Esophagus muscularis mucosa (tissue), 4 donors: ENCODE results near the gene TTLL1. TPM values are rescaled to one million over a fixed set of nuclear protein-coding genes. Genes with fewer than 3 reads are reported as not detected.

ENCODE experiments used
- DNase-seq: peaks from one replicate; pipeline ENCODE4 v3.0.0-alpha.2; 2017; ENCODE audit errors: extremely low spot score
- H3K27ac ChIP-seq, 4 donors: fragments of 200-600 bp; sonication (generic); replicated peaks in 1 of 4; 1 replicate in 3 of 4; 2 replicates in 1 of 4; pipeline ENCODE4 v1.5.1; 2016 to 2019; ENCODE audit warnings: mild to moderate bottlenecking in 1 of 4
- H3K27me3 ChIP-seq, 4 donors: fragments of 200-600 bp; sonication (generic); one replicate each; pipeline versions ENCODE4 v1.5.1 to v1.6.0; 2016 to 2019
- H3K36me3 ChIP-seq, 4 donors: fragments of 200-600 bp; sonication (generic); one replicate each; pipeline ENCODE4 v1.5.1; 2016 to 2019
- H3K4me1 ChIP-seq, 4 donors: fragments of 200-600 bp; sonication (generic); one replicate each; pipeline ENCODE4 v1.5.1; 2016 to 2019
- H3K4me3 ChIP-seq, 4 donors: fragments of 200-600 bp; sonication (generic); 1 replicate in 2 of 4; 2 replicates in 2 of 4; pipeline ENCODE4 v1.5.1; 2016 to 2019; ENCODE audit warnings: mild to moderate bottlenecking in 4 of 4, moderate library complexity in 1 of 4
- H3K9me3 ChIP-seq, 4 donors: fragments of 200-600 bp; sonication (generic); 1 replicate in 3 of 4; 2 replicates in 1 of 4; pipeline ENCODE4 v1.5.1; 2016 to 2019
- EP300 ChIP-seq: sonication (generic); formaldehyde crosslinking; IDR thresholded peaks from one replicate; pipeline ENCODE4 v1.6.1; 2017; ENCODE audit warnings: antibody characterized with exemption
- POLR2A ChIP-seq: fragments of 450-650 bp; IDR thresholded peaks from one replicate; pipeline ENCODE4 v1.6.1; 2017; ENCODE audit warnings: antibody characterized with exemption, moderate library complexity, mild to moderate bottlenecking, low read depth
- POLR2AphosphoS5 ChIP-seq, 2 donors: sonication (generic); formaldehyde crosslinking; IDR thresholded peaks; one replicate each; pipeline ENCODE4 v1.6.1; 2017; ENCODE audit warnings: antibody characterized with exemption in 2 of 2
- WGBS: methylation state at CpG from one replicate; pipeline ENCODE4 v1.1.5; 2018; 5-methylcytosine and 5-hydroxymethylcytosine counted together
- intact Hi-C: fragments of 100-400 bp; cut with DNase I; formaldehyde crosslinking; loops from one replicate; pipeline ENCODE4 v1.15.1; 2023
- total RNA-seq, 4 donors: library from RNA; depleted of rRNA; stranded (reverse); fragments of >200 nt; gene quantifications; one replicate each; pipeline versions ENCODE4 v1.1.0 to v1.2.1, GENCODE V29; 2016
- TF ChIP-seq, protein P1 (sequence below), 3 experiments: fragments of 200-600 bp in 2 of 3; fragments of 450-650 bp in 1 of 3; sonication (generic) in 2 of 3; IDR thresholded peaks; one replicate each; pipeline ENCODE4 v1.5.1; 2017 to 2019; ENCODE audit warnings: antibody characterized with exemption in 3 of 3, mild to moderate bottlenecking in 2 of 3, moderate library complexity in 1 of 3

TTLL1 gene
- total RNA-seq, 4 donors from 2014 or later, result 2.8 to 7.3 (median 4.1) TPM

DNA sequence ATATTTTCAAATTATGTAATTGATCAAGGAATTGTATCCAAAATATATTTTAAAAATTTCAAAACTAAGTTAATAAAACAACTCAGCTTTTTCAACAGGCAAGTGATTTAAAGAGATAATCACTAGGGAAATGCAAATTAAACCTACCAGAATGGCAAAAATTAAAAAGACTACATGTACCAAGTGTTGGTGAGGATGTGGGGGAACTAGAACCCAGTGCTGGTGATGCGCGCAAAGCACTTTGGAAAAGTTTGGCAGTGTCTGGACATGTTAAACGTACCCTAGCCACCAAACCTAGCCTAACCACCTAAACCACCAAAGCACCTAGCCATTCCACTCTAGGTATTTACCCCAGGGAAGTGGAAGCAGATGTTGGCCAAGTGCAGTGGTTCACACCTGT, 97.1 kb downstream of the TTLL1 start:
- Histone ChIP-seq H3K9me3 (no peaks in the 10 kb centered on the region), H3K27me3 (no peaks in the 10 kb centered on the region), H3K4me3 (no peak overlapping the region), H3K36me3 (no peaks in the 10 kb centered on the region), H3K27ac (peak overlapping the region in 3 of 4 donors; percentile 87 to 94 (median 93)), H3K4me1 (peaks cover 50 to 91% (median 86%) of the 10 kb centered on the region in 4 donors)
- intact Hi-C loops, result loop anchor here (5.0 kb wide), 1 partner anchor 90 kb away; no protein-coding TSS in a partner anchor
- 97% methylated on average over 3 of the region's 3 CpGs for WGBS
- no peak for DNase-seq
- TF ChIP-seq POLR2A, result no peak
- no peak for TF ChIP-seq POLR2AphosphoS5 (IDR thresholded peaks at IDR 0.05)
- TF ChIP-seq, protein P1, sequence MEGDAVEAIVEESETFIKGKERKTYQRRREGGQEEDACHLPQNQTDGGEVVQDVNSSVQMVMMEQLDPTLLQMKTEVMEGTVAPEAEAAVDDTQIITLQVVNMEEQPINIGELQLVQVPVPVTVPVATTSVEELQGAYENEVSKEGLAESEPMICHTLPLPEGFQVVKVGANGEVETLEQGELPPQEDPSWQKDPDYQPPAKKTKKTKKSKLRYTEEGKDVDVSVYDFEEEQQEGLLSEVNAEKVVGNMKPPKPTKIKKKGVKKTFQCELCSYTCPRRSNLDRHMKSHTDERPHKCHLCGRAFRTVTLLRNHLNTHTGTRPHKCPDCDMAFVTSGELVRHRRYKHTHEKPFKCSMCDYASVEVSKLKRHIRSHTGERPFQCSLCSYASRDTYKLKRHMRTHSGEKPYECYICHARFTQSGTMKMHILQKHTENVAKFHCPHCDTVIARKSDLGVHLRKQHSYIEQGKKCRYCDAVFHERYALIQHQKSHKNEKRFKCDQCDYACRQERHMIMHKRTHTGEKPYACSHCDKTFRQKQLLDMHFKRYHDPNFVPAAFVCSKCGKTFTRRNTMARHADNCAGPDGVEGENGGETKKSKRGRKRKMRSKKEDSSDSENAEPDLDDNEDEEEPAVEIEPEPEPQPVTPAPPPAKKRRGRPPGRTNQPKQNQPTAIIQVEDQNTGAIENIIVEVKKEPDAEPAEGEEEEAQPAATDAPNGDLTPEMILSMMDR (IDR thresholded peaks at IDR 0.05), result no peak
- no peak for TF ChIP-seq EP300

DNA sequence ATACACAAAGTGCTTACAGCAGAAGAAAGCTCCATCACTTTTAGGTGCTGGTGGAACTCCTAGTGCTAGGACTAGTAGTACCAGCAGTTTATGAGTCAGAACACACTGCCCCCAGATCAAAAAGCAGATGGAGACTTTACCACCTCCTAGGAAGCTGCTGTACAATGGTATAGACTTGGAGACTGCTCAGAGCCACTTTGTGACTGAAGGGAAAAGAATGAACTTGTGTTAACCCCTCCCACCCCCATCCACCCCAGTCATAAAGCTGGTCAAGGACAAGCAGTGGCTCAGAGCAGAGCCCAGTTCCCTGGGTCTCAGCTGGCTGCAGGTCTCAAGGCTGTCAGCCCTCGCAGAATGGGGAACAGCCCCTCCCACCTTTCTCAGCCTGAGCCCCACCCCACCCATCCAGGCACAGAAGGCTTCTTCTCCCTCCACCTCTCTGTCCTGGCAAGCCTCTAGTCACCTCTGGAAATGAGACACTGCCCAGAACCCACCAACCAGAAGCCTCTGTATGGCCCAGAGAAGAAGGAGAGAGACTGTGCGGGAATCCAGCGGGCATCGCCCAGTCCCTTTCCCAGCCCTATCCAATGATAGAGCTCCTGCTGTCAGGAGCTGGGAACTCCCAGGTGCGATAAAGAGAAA, 98.1 kb downstream of the TTLL1 start:
- DNase-seq, result no peak
- Histone ChIP-seq H3K4me3 (no peak overlapping the region), H3K27ac (peak overlapping the region; percentile 56 to 94 (median 76)), H3K4me1 (peaks cover 41 to 91% (median 86%) of the 10 kb centered on the region in 4 donors), H3K27me3 (no peaks in the 10 kb centered on the region), H3K36me3 (no peaks in the 10 kb centered on the region), H3K9me3 (no peaks in the 10 kb centered on the region)
- intact Hi-C loops, result loop anchor here (5.0 kb wide), 1 partner anchor 89 kb away; no protein-coding TSS in a partner anchor
- TF ChIP-seq, protein P1 (IDR thresholded peaks at IDR 0.05), result no peak
- TF ChIP-seq POLR2AphosphoS5 (IDR thresholded peaks at IDR 0.05), result peak in 1 of 2 donors; percentile 41
- no peak for TF ChIP-seq POLR2A
- no peak for TF ChIP-seq EP300
- WGBS, result 62% methylated on average over 5 of the region's 5 CpGs

DNA sequence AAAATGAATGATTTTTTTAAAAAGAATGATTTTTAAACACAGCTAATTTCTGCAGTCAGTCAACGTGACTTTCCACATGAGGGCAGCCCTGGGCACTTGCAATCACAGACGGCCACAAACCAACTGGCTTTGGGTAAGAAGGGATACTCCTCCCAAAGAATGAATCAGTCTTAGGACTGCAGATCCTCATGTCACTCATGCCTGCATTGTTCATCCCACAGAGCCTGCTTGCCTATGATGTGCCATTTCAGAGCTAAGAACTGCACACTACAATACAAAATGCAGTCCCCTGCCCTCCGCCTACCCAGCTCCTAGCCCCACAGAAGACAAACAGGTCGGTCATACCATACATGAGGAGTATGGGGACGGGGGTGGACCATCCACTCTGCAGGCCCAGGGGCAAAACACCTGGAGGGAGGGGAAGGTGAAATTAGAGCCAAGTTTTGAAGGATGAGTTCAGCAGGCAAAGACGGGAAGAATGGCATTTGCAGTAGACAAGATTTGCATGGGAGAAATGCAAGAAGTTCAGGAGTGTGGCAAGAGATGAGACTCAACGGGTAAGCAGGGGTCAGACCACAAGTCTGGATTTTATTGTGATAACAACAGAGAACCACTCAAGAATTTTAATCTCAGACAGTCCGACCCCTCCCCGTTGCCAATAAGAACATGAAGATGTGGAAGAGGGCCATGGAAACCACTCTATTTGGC, 98.9 kb downstream of the TTLL1 start:
- 71% methylated on average over 8 of the region's 9 CpGs for WGBS
- TF ChIP-seq POLR2AphosphoS5 (IDR thresholded peaks at IDR 0.05) (peak in 1 of 2 donors; percentile 8), EP300 (no peak), POLR2A (no peak)
- TF ChIP-seq, protein P1 (IDR thresholded peaks at IDR 0.05), result peak in 2 of 3 experiments; percentile 27 to 42
- H3K27me3 ChIP-seq, result no peaks in the 10 kb centered on the region
- peaks cover 33 to 91% (median 86%) of the 10 kb centered on the region in 4 donors for H3K4me1 ChIP-seq
- H3K36me3 ChIP-seq, result no peaks in the 10 kb centered on the region
- no peak overlapping the region for H3K4me3 ChIP-seq
- DNase-seq, result no peak
- no peaks in the 10 kb centered on the region for H3K9me3 ChIP-seq
- intact Hi-C loops, result loop anchor here (5.0 kb wide), 1 partner anchor 88 kb away; no protein-coding TSS in a partner anchor
- peak overlapping the region in 3 of 4 donors; percentile 56 to 94 (median 87) for H3K27ac ChIP-seq

Other genes starting within 250 kb of the TTLL1 start
- gene ARFGAP3, start 232.1 kb downstream of the TTLL1 start, total RNA-seq, result 10 to 100 TPM; 38.8 to 63.5 (median 41.4) TPM
- gene PACSIN2, start 74.2 kb downstream of the TTLL1 start, total RNA-seq, result 100 to 1,000 TPM in 3 of 4 donors, 10 to 100 TPM in 1; 91.1 to 147 (median 116) TPM
- gene BIK, start 21.4 kb upstream of the TTLL1 start, total RNA-seq, result under 1 TPM in 1 of 4 donors, not detected in 3; 0.32 TPM
- 10 to 100 TPM; 15.8 to 32.1 (median 22.7) TPM for gene MCAT, start 54.0 kb upstream of the TTLL1 start, total RNA-seq
- 100 to 1,000 TPM; 172 to 191 (median 182) TPM for gene TSPO, start 62.2 kb upstream of the TTLL1 start, total RNA-seq
- 10 to 100 TPM; 19.9 to 32.8 (median 28.0) TPM for gene TTLL12, start 97.7 kb upstream of the TTLL1 start, total RNA-seq